Subcutaneous adipose tissue (tissue), 4 donors: ENCODE data around the gene PTPRN2. TPM values are rescaled to one million over a fixed set of nuclear protein-coding genes. Genes with fewer than 3 reads are reported as not detected.

Experiments
- total RNA-seq, 4 donors: library from RNA; depleted of rRNA; stranded (reverse); fragments of >200 nt; gene quantifications; one replicate each; pipeline ENCODE4 v1.1.0, GENCODE V29; 2016
- TF ChIP-seq, protein P1 (sequence below): fragments of 450-650 bp; IDR thresholded peaks from one replicate; pipeline ENCODE4 v1.5.1; 2016; ENCODE audit warnings: low read depth, mild to moderate bottlenecking, control low read depth, antibody characterized with exemption, moderate library complexity

The PTPRN2 gene
- total RNA-seq, 4 donors from 2014 or later: 2.0 to 4.6 (median 3.7) TPM

DNA sequence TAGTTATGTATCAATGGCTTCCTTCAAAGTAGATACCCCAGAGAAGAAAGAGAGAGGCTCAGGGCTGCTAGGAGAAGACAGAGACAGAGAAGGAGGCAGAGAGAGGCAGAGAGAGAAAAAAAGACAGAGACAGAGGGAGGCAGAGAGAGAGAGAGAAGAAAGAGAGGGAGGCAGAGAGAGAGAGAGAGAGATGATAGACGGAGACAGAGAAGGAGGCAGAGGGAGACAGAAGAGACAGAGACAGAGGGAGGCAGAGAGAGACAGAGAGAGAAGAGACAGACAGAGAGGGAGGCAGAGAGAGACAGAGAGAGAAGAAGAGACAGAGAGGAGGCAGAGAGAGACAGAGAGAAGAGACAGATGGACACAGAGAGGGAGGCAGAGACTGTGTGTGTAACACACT is 1062.9 kb downstream of the PTPRN2 start:
- TF ChIP-seq, protein P1, sequence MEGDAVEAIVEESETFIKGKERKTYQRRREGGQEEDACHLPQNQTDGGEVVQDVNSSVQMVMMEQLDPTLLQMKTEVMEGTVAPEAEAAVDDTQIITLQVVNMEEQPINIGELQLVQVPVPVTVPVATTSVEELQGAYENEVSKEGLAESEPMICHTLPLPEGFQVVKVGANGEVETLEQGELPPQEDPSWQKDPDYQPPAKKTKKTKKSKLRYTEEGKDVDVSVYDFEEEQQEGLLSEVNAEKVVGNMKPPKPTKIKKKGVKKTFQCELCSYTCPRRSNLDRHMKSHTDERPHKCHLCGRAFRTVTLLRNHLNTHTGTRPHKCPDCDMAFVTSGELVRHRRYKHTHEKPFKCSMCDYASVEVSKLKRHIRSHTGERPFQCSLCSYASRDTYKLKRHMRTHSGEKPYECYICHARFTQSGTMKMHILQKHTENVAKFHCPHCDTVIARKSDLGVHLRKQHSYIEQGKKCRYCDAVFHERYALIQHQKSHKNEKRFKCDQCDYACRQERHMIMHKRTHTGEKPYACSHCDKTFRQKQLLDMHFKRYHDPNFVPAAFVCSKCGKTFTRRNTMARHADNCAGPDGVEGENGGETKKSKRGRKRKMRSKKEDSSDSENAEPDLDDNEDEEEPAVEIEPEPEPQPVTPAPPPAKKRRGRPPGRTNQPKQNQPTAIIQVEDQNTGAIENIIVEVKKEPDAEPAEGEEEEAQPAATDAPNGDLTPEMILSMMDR: no peak

DNA sequence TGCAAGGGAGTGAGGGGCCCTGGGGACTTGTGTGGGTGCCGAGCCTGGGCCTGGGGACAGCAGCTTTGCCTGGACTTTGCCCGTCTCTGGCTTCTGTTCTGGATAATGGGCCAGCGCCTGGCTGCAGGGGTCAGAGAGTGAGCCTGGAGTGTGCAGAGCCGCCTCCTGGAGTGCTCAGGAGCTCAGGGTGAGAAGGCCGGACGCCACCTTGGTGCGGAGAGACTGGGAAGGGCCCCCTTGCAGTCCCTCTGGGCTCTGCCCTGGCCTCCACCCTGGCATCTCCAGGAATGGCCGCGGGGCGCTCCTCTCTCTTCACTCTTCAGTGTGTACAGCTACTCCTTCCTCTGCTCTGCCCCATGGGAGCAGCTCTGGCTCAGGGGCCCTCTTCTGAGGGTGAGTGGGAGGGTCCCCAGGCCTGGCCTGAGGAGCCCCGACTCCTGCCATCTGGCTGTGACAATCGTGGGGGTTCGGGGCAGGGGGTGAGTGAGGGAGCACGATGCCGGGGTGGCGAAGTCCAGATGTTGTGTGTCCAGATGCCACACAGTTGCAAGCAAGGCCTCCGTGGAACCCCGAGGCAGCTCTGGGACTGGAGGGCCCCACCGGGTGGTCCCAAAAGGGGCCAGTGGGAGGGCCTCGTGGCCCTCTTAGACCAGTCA is 1063.7 kb downstream of the PTPRN2 start:
- TF ChIP-seq, protein P1: no peak

GRCh38 chr7:157523371-157523765 is 1064.3 kb downstream of the PTPRN2 start:
- TF ChIP-seq, protein P1: no peak

DNA sequence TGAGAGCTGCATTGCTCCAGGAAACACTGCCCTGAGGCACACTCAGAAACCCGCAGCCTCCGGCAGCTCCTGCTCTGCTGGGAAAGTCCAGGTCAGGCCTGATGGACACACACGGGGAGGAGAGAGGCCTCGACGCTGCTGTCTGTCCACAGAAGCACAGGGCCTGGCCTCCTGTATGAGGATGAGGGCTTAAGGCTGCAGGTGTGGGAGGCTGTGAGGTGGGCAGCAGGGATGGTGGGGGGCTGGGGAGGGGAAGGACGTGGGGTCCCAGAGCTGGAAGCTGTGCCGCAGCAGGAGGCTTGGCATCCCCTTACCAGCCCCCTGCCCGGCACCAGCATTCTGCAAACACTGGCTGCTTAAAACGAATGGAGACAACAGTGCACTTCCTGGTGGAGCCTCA is 1064.7 kb downstream of the PTPRN2 start:
- TF ChIP-seq, protein P1: no peak

- TF ChIP-seq, protein P1: no peak
These were observed 1065.4 kb downstream of the PTPRN2 start for GRCh38 chr7:157522189-157522588.

DNA sequence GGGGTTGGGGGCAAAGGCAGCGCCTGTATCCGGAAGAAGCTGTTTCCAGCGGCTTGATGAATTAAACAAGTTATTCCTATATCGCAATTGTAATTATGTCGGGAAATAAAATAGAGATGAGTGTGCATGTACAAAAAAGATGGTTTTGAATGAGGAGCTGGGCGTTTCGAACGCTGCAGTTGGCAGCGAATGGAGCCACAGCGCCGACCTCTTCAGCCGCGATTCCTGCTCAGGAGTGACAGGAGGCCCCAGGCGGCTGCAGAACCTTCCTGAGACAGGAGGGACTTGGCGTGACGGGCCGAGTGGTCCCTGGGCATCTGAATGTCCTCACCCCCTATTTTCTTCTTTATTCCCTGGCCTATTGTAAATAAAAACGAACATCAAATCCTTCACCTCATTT is 1065.9 kb downstream of the PTPRN2 start:
- TF ChIP-seq, protein P1: no peak

DNA sequence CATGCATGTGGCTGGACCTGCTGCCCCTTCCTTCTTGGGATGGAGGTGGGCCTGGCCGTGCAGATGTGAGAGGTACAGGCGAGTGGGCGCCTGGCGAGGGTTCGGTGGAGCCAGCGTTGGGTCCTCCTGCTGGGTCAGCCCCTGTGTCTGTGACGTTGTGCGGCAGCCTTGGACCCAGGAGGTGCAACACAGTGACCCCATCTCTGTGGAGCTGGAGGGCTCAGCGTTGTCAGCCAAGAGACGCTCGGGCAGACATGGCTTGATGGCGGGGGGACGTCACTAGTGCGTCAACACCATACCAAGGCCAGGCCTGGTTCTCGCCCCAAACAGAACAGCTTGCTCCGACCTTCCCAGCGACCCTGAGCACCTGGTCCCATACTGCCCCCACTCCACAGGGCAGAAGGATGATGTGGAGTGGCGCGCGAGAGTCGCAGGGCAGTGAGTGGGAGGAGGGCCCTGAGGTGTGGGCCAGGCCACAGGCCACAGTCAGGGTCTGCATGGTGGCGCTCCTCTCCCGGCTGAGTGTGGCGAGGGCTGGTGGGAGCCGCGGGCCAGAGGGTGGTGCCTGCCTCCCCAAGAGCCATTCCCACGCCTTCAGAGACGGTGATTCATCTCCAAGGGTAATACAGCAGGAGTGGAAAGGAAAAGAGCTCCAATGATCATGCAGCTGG is 1066.4 kb downstream of the PTPRN2 start:
- TF ChIP-seq, protein P1: no peak
